OCI-LY3 (cell line): ENCODE measurements around the gene F9.
A peak's percentile ranks its signal among the peaks of the same experiment; 100 is the strongest.

ENCODE experiments used
- H2AFZ ChIP-seq: fragments of 200-600, 300-600 bp; shearing (Covaris generic); 2 replicates; pipeline ENCODE4 v1.6.0; 2014; ENCODE audit warnings: antibody characterized with exemption, low read depth, low read length
- H3K27ac ChIP-seq: fragments of 200-600, 300-600 bp; sonication (generic); 2 replicates; pipeline ENCODE4 v1.5.1; 2014; ENCODE audit warnings: mild to moderate bottlenecking, low read length, moderate library complexity, mixed read lengths
- H3K27me3 ChIP-seq: fragments of 200-600, 300-600 bp; sonication (generic); 2 replicates; pipeline ENCODE4 v1.6.1; 2014; ENCODE audit warnings: low read depth, low read length, mixed read lengths
- H3K36me3 ChIP-seq: fragments of 200-600, 300-600 bp; sonication (generic); replicated peaks from 2 replicates; pipeline ENCODE3; 2014; ENCODE audit warnings: low read depth, low read length, mixed read lengths
- H3K4me1 ChIP-seq: fragments of 300-600, 200-600 bp; sonication (generic); 2 replicates; pipeline ENCODE4 v1.6.1; 2014; ENCODE audit warnings: low read length, mixed read lengths
- H3K4me2 ChIP-seq: fragments of 200-600, 300-600 bp; sonication (generic); 2 replicates; pipeline ENCODE4 v1.6.1; 2014; ENCODE audit warnings: low read length, mixed read lengths
- H3K4me3 ChIP-seq: fragments of 300-600, 200-600 bp; sonication (generic); 2 replicates; pipeline ENCODE4 v1.5.1; 2014; ENCODE audit warnings: antibody characterized with exemption, mild to moderate bottlenecking, low read length, moderate library complexity
- H3K79me2 ChIP-seq: fragments of 300-600, 200-600 bp; shearing (Covaris generic); 2 replicates; pipeline ENCODE4 v1.6.1; 2014; ENCODE audit warnings: mild to moderate bottlenecking, low read length, mixed read lengths
- H3K9ac ChIP-seq: fragments of 300-600, 200-600 bp; shearing (Covaris generic); 2 replicates; pipeline ENCODE4 v1.6.0; 2014; ENCODE audit warnings: mild to moderate bottlenecking, low read length, moderate library complexity
- H3K9me3 ChIP-seq: fragments of 200-600, 300-600 bp; shearing (Covaris generic); 2 replicates; pipeline ENCODE4 v1.6.1; 2014; ENCODE audit warnings: low read length, mixed read lengths; ENCODE audit not compliant: insufficient read depth
- H4K20me1 ChIP-seq: fragments of 200-600, 300-600 bp; sonication (generic); 2 replicates; pipeline ENCODE4 v1.6.1; 2016; ENCODE audit warnings: low read length, mixed read lengths; ENCODE audit not compliant: insufficient read depth
- EZH2phosphoT487 ChIP-seq: fragments of 200-600 bp; shearing (Covaris generic); IDR thresholded peaks from 2 replicates; pipeline ENCODE4 v1.6.1; 2018; ENCODE audit warnings: antibody characterized with exemption, mixed run types, low read depth
- TF ChIP-seq, protein P1 (sequence below): fragments of 200-600, 300-600 bp; sonication (generic); IDR thresholded peaks from 2 replicates; pipeline ENCODE4 v1.5.1; 2014; ENCODE audit warnings: antibody characterized with exemption, low read length, low read depth

The F9 gene

DNA sequence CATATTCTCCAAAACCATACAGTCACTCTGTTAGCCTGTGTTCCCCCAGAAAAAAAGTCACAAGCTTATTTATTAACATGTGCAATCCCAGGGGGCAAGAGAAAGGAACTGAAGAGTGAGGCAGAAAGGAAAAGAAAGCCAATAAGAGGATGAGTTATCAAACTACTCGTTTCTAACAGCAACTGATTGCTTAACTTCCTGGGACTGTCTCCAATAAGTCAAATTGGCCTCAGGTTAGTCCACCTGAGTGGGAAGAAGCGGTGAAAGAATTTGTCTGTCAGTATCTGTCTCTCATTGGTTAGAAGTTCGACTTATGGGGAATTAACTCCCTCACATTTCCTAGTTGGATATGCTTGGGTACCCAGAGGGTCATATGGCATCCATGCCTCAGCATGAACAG lies 14.1 kb downstream of the F9 start:
- Histone ChIP-seq H3K27ac (no peak overlapping the region), H4K20me1 (no peaks in the 10 kb centered on the region), H3K4me2 (no peak overlapping the region), H3K27me3 (no peaks in the 10 kb centered on the region), H2AFZ (no peak overlapping the region), H3K9ac (no peak overlapping the region), H3K4me1 (peaks cover 1% of the 10 kb centered on the region), H3K4me3 (no peak overlapping the region), H3K36me3 (no peaks in the 10 kb centered on the region), H3K9me3 (no peaks in the 10 kb centered on the region), H3K79me2 (no peaks in the 10 kb centered on the region)
- TF ChIP-seq, protein P1, sequence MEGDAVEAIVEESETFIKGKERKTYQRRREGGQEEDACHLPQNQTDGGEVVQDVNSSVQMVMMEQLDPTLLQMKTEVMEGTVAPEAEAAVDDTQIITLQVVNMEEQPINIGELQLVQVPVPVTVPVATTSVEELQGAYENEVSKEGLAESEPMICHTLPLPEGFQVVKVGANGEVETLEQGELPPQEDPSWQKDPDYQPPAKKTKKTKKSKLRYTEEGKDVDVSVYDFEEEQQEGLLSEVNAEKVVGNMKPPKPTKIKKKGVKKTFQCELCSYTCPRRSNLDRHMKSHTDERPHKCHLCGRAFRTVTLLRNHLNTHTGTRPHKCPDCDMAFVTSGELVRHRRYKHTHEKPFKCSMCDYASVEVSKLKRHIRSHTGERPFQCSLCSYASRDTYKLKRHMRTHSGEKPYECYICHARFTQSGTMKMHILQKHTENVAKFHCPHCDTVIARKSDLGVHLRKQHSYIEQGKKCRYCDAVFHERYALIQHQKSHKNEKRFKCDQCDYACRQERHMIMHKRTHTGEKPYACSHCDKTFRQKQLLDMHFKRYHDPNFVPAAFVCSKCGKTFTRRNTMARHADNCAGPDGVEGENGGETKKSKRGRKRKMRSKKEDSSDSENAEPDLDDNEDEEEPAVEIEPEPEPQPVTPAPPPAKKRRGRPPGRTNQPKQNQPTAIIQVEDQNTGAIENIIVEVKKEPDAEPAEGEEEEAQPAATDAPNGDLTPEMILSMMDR: no peak
- TF ChIP-seq EZH2phosphoT487: no peak

DNA sequence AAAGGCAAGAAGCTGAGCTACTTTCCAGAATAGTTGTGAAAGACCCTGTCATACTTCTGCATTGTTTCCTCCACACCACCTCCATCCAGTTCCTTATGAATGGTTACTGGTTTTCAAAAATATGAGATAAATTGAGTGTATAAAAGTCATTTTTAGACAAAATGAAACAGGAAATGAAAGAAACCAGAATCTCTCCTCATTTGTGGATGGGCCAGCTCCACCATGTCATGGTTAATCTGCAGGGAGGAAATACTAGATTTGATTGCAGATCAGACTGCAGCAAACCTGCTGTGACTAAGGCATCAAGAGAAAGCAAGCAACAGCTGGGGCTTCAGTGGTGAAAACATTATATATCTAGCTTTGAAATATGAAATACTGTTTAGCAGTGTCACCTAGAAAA lies 23.8 kb downstream of the F9 start:
- no peak for TF ChIP-seq EZH2phosphoT487
- TF ChIP-seq, protein P1: no peak
- Histone ChIP-seq H3K4me2 (peak overlapping the region; percentile 79), H3K9ac (no peak overlapping the region), H4K20me1 (no peaks in the 10 kb centered on the region), H3K27ac (peak overlapping the region; percentile 41), H3K79me2 (no peaks in the 10 kb centered on the region), H2AFZ (no peak overlapping the region), H3K4me3 (peak overlapping the region; percentile 71; the same call in 1 of the 2 replicates), H3K9me3 (no peaks in the 10 kb centered on the region), H3K27me3 (no peaks in the 10 kb centered on the region), H3K4me1 (peaks cover 36% of the 10 kb centered on the region), H3K36me3 (no peaks in the 10 kb centered on the region)

DNA sequence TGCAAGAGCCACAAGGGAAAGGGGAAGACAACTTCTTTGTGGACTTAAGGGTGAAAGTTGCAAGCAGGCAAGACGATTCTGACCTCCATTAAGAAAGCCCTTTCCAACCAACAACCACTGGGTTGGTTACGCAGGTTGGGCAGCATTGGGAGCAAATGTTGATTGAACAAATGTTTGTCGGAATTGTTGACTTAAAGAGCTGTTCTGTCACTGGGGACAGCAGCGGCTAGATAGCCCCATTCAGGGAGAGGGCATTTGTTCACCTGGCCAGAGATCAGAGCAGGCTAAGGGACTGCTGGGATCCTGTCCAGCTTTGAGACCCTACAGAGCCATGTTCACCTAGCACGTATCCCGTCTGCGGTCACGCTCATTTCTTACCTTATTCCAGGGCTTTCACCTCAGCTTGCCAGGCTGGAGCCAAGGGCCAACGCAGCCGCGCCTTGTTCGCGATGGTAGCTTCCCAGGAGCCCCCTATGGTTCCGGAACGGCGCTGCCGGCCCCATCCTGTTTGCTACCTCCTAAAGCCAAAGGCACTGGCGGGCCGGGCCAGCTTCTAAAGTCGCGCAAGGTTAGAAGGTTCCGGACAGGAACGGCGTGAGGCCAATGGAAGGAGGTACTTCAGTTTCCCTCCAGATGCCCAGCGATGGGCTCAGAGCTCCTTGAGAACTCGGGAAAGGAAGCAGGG lies 24.6 kb downstream of the F9 start:
- no peak for TF ChIP-seq EZH2phosphoT487
- TF ChIP-seq, protein P1: no peak
- Histone ChIP-seq H3K4me1 (peaks cover 38% of the 10 kb centered on the region), H3K9me3 (no peaks in the 10 kb centered on the region), H3K36me3 (no peaks in the 10 kb centered on the region), H3K27me3 (no peaks in the 10 kb centered on the region), H4K20me1 (no peaks in the 10 kb centered on the region), H3K79me2 (no peaks in the 10 kb centered on the region), H3K9ac (no peak overlapping the region), H2AFZ (no peak overlapping the region), H3K4me3 (no peak overlapping the region), H3K27ac (peak overlapping the region; percentile 41; the same call in 1 of the 2 replicates), H3K4me2 (no peak overlapping the region)

DNA sequence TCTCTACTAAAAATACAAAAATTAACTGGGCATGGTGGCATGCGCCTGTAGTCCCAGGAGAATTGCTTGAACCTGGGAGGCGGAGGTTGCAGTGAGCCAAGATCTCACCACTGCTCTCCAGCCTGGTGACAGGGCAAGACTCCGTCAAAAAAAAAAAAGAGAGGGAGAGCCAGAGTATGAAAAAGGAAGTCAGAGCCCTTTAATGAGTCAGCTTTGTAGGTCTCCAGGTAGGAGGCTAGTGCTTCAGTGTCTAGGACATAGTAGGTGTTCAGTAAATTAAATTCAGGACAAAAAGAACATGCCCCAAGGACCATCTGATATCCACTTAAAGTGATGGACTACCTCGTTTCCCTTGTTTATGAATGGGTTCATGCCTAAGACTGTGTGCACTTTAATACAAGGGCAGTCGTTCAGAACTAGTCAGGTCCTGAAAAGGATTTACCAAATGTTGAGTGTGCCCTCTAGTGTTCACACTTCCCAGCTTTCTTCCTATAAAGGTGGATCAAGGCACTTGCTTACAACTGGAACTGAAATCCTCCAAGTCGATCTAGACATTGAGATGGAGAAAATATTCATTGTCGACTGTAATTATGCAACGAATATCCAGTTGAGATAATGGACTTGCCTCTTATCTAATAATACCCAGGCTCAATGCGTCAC lies 29.0 kb downstream of the F9 start:
- TF ChIP-seq EZH2phosphoT487: no peak
- TF ChIP-seq, protein P1: peak; percentile 71
- Histone ChIP-seq H3K9me3 (no peaks in the 10 kb centered on the region), H3K27ac (no peak overlapping the region), H3K4me3 (no peak overlapping the region), H3K9ac (no peak overlapping the region), H3K4me2 (peak overlapping the region; percentile 60), H3K27me3 (no peaks in the 10 kb centered on the region), H4K20me1 (no peaks in the 10 kb centered on the region), H3K79me2 (no peaks in the 10 kb centered on the region), H3K4me1 (peaks cover 23% of the 10 kb centered on the region), H2AFZ (no peak overlapping the region), H3K36me3 (no peaks in the 10 kb centered on the region)
